ENCODE measurements around the gene OR13J1.
A peak's percentile ranks its signal among the peaks of the same experiment; 100 is the strongest.
"Not testable (repeated sequence)": the region's sequence is repeated elsewhere in the genome, so short reads cannot be mapped to it uniquely, and the experiment has no call there.

Gene OR13J1

GRCh38 chr9:35908504-35909125 is 38.4 kb upstream of the OR13J1 start:
- Histone ChIP-seq H3K9me3 (ENCODE audit: control insufficient read depth, insufficient read depth, low read length) (no peaks in the 10 kb centered on the region), H3K36me3 (ENCODE audit: insufficient read depth, low read length) (no peaks in the 10 kb centered on the region), H3K9ac (ENCODE audit: low read depth, low read length) (no peak overlapping the region), H3K4me1 (ENCODE audit: insufficient read depth, low read length) (peaks cover 51% of the 10 kb centered on the region)

- Histone ChIP-seq H3K9ac (ENCODE audit: low read depth, low read length) (peak overlapping the region; percentile 26), H3K9me3 (ENCODE audit: control insufficient read depth, insufficient read depth, low read length) (no peaks in the 10 kb centered on the region), H3K36me3 (ENCODE audit: insufficient read depth, low read length) (no peaks in the 10 kb centered on the region), H3K4me1 (ENCODE audit: insufficient read depth, low read length) (peaks cover 51% of the 10 kb centered on the region)
Measured at GRCh38 chr9:35907711-35908503, 37.7 kb upstream of the OR13J1 start.

GRCh38 chr9:35906923-35907699 is 36.9 kb upstream of the OR13J1 start:
- H3K9ac ChIP-seq (ENCODE audit: low read depth, low read length): peak overlapping the region; percentile 26; the same call in 1 of the 2 replicates
- H3K4me1 ChIP-seq (ENCODE audit: insufficient read depth, low read length): peaks cover 51% of the 10 kb centered on the region
- H3K9me3 ChIP-seq (ENCODE audit: control insufficient read depth, insufficient read depth, low read length): no peaks in the 10 kb centered on the region
- no peaks in the 10 kb centered on the region for H3K36me3 ChIP-seq (ENCODE audit: insufficient read depth, low read length)

GRCh38 chr9:35905912-35906679 is 35.9 kb upstream of the OR13J1 start, which contains the start of gene HRCT1:
TSS of gene HRCT1 (plus strand) at chr9:35906202. CDS start at chr9:35906288, 86 bp downstream.
- H3K9me3 ChIP-seq (ENCODE audit: control insufficient read depth, insufficient read depth, low read length): no peaks in the 10 kb centered on the region
- no peaks in the 10 kb centered on the region for H3K36me3 ChIP-seq (ENCODE audit: insufficient read depth, low read length)
- H3K9ac ChIP-seq (ENCODE audit: low read depth, low read length): no peak within 1 kb of the TSS; the same call in 1 of the 2 replicates
- peaks cover 51% of the 10 kb centered on the region for H3K4me1 ChIP-seq (ENCODE audit: insufficient read depth, low read length)

GRCh38 chr9:35905051-35905781 is 35.0 kb upstream of the OR13J1 start:
- peaks cover 46% of the 10 kb centered on the region for H3K4me1 ChIP-seq (ENCODE audit: insufficient read depth, low read length)
- no peaks in the 10 kb centered on the region for H3K9me3 ChIP-seq (ENCODE audit: control insufficient read depth, insufficient read depth, low read length)
- no peaks in the 10 kb centered on the region for H3K36me3 ChIP-seq (ENCODE audit: insufficient read depth, low read length)
- H3K9ac ChIP-seq (ENCODE audit: low read depth, low read length): no peak overlapping the region

- Histone ChIP-seq H3K9me3 (ENCODE audit: control insufficient read depth, insufficient read depth, low read length) (no peaks in the 10 kb centered on the region), H3K9ac (ENCODE audit: low read depth, low read length) (no peak overlapping the region), H3K36me3 (ENCODE audit: insufficient read depth, low read length) (no peaks in the 10 kb centered on the region), H3K4me1 (ENCODE audit: insufficient read depth, low read length) (peaks cover 38% of the 10 kb centered on the region)
Measured at GRCh38 chr9:35904338-35904737, 34.1 kb upstream of the OR13J1 start.

- Histone ChIP-seq H3K36me3 (ENCODE audit: insufficient read depth, low read length) (no peaks in the 10 kb centered on the region), H3K4me1 (ENCODE audit: insufficient read depth, low read length) (peaks cover 25% of the 10 kb centered on the region), H3K9ac (ENCODE audit: low read depth, low read length) (no peak overlapping the region), H3K9me3 (ENCODE audit: control insufficient read depth, insufficient read depth, low read length) (no peaks in the 10 kb centered on the region)
Measured at GRCh38 chr9:35903049-35903448, 32.8 kb upstream of the OR13J1 start.

GRCh38 chr9:35899021-35899420 is 28.8 kb upstream of the OR13J1 start:
- H3K36me3 ChIP-seq (ENCODE audit: insufficient read depth, low read length): no peaks in the 10 kb centered on the region
- H3K4me1 ChIP-seq (ENCODE audit: insufficient read depth, low read length): no peaks in the 10 kb centered on the region
- H3K9ac ChIP-seq (ENCODE audit: low read depth, low read length): no peak overlapping the region

GRCh38 chr9:35898337-35898736 is 28.1 kb upstream of the OR13J1 start:
- Histone ChIP-seq H3K9ac (ENCODE audit: low read depth, low read length) (no peak overlapping the region), H3K9me3 (ENCODE audit: control insufficient read depth, insufficient read depth, low read length) (no peaks in the 10 kb centered on the region), H3K36me3 (ENCODE audit: insufficient read depth, low read length) (no peaks in the 10 kb centered on the region), H3K4me1 (ENCODE audit: insufficient read depth, low read length) (no peaks in the 10 kb centered on the region)

More at GRCh38 chr9:35899021-35899420, 28.8 kb upstream of the OR13J1 start:
- H3K9me3 ChIP-seq (ENCODE audit: control insufficient read depth, insufficient read depth, low read length): no peaks in the 10 kb centered on the region

- H3K9me3 ChIP-seq (ENCODE audit: control insufficient read depth, insufficient read depth, low read length); H3K9ac ChIP-seq (ENCODE audit: low read depth, low read length); H3K36me3 ChIP-seq (ENCODE audit: insufficient read depth, low read length); H3K4me1 ChIP-seq (ENCODE audit: insufficient read depth, low read length): not testable (repeated sequence)
Measured at GRCh38 chr9:35897376-35898099, 27.3 kb upstream of the OR13J1 start.

GRCh38 chr9:35896570-35896969 is 26.4 kb upstream of the OR13J1 start:
- no peaks in the 10 kb centered on the region for H3K4me1 ChIP-seq (ENCODE audit: insufficient read depth, low read length)
- no peak overlapping the region for H3K9ac ChIP-seq (ENCODE audit: low read depth, low read length)
- no peaks in the 10 kb centered on the region for H3K36me3 ChIP-seq (ENCODE audit: insufficient read depth, low read length)
- H3K9me3 ChIP-seq (ENCODE audit: control insufficient read depth, insufficient read depth, low read length): no peaks in the 10 kb centered on the region

GRCh38 chr9:35892051-35892450 is 21.9 kb upstream of the OR13J1 start:
- no peaks in the 10 kb centered on the region for H3K36me3 ChIP-seq (ENCODE audit: insufficient read depth, low read length)
- H3K9me3 ChIP-seq (ENCODE audit: control insufficient read depth, insufficient read depth, low read length): no peaks in the 10 kb centered on the region
- no peak overlapping the region for H3K9ac ChIP-seq (ENCODE audit: low read depth, low read length)
- H3K4me1 ChIP-seq (ENCODE audit: insufficient read depth, low read length): no peaks in the 10 kb centered on the region

GRCh38 chr9:35891646-35892045 is 21.4 kb upstream of the OR13J1 start:
- Histone ChIP-seq H3K9me3 (ENCODE audit: control insufficient read depth, insufficient read depth, low read length) (no peaks in the 10 kb centered on the region), H3K4me1 (ENCODE audit: insufficient read depth, low read length) (no peaks in the 10 kb centered on the region), H3K36me3 (ENCODE audit: insufficient read depth, low read length) (no peaks in the 10 kb centered on the region), H3K9ac (ENCODE audit: low read depth, low read length) (no peak overlapping the region)
